Ishikawa (cell line): Measurements from ENCODE around the gene COG4.
A peak's percentile ranks its signal among the peaks of the same experiment; 100 is the strongest.

Experiments
- CEBPB ChIP-seq: IDR thresholded peaks from 2 replicates; pipeline ENCODE4 v1.6.1; 2012
- CREB1 ChIP-seq: IDR thresholded peaks from 2 replicates; pipeline ENCODE4 v1.6.1; 2012; ENCODE audit warnings: low read depth
- EGR1 ChIP-seq: IDR thresholded peaks from 2 replicates; pipeline ENCODE4 v1.6.1; 2012
- EP300 ChIP-seq: IDR thresholded peaks from 2 replicates; pipeline ENCODE4 v1.6.1; 2012; ENCODE audit warnings: borderline replicate concordance
- FOXM1 ChIP-seq: IDR thresholded peaks from 2 replicates; pipeline ENCODE4 v1.6.1; 2012; ENCODE audit warnings: low read depth, borderline replicate concordance
- NFIC ChIP-seq: IDR thresholded peaks from 2 replicates; pipeline ENCODE4 v1.6.1; 2012
- RAD21 ChIP-seq: IDR thresholded peaks from 2 replicates; pipeline ENCODE4 v1.6.1; 2012; ENCODE audit warnings: low read depth
- TAF1 ChIP-seq: IDR thresholded peaks from 2 replicates; pipeline ENCODE4 v1.6.1; 2012; ENCODE audit warnings: low read depth, mild to moderate bottlenecking
- TCF12 ChIP-seq: IDR thresholded peaks from 2 replicates; pipeline ENCODE4 v1.6.1; 2012; ENCODE audit warnings: low read depth
- TEAD4 ChIP-seq: IDR thresholded peaks from 2 replicates; pipeline ENCODE4 v1.6.1; 2012
- YY1 ChIP-seq: IDR thresholded peaks from 2 replicates; pipeline ENCODE4 v1.6.1; 2012; ENCODE audit warnings: low read depth
- ZBTB7A ChIP-seq: IDR thresholded peaks from 2 replicates; pipeline ENCODE4 v1.6.1; 2012; ENCODE audit warnings: low read depth
- TF ChIP-seq, protein P1 (sequence below): IDR thresholded peaks from 2 replicates; pipeline ENCODE4 v1.6.1; 2012
- TF ChIP-seq, protein P2 (sequence below): IDR thresholded peaks from 2 replicates; pipeline ENCODE4 v1.6.1; 2012; ENCODE audit warnings: low read depth, mild to moderate bottlenecking
- TF ChIP-seq, protein P3 (sequence below): IDR thresholded peaks from 2 replicates; pipeline ENCODE4 v1.6.1; 2012

COG4 gene

DNA sequence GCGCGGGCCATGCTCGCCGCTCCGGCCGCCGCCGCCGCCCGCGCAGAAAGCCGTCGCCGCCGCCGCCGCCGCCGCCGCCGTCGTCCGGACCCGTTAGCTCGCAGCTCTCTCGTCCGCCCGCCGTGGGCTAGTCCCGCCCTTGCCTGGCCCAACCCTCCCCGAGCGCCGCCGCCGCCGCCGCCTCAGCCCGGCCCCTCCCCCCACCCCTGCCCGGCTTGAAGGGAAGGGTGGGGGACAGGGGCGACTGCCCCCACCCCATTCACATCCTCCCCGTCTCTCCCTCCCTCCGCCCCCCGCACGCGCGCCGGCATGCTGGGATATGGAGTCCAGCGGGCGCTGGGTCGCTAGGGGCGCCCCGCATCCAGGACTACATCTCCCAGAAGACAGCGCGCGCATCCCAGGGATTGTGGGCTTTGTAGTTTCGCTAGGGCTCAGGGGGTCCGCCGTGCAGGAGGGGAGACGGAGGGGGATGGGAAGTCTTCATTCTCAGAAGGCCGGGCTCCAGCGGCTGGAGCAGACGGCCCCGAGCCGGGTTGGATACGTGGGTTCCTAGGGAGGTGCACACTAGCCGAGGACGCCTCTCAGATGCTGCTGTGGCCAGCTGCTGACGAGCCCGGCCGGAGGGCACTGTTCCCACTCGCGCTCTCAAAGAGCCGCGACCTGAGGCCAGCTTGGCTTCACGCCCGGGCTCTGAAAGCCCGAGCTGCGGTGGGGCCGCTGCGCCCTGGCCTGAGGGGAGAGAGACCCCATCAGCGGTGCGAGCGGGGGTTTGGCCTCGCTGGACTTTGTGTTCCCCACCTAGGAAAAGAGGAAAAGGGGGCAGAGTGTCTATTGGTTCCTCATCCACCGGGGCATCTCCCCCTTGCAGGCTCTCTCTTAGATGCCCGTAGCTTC is 84.1 kb downstream of the COG4 start, which contains the start of gene ST3GAL2:
TSS of gene ST3GAL2 (minus strand) at position 132 of the 894 bp plus-strand sequence. CDS start 40,570 bp downstream, outside the sequence.
- TF ChIP-seq CREB1 (no peak), TEAD4 (peak; percentile 42; the same call in 1 of the 2 replicates), FOXM1 (no peak), TAF1 (peak; percentile 48), CEBPB (no peak), NFIC (peak; percentile 24; the same call in 1 of the 2 replicates), TCF12 (peak; percentile 86), RAD21 (no peak), YY1 (peak; percentile 65; the same call in 1 of the 2 replicates), ZBTB7A (peak; percentile 99), EP300 (no peak), EGR1 (peak; percentile 65; the same call in 1 of the 2 replicates)
- TF ChIP-seq, protein P1, sequence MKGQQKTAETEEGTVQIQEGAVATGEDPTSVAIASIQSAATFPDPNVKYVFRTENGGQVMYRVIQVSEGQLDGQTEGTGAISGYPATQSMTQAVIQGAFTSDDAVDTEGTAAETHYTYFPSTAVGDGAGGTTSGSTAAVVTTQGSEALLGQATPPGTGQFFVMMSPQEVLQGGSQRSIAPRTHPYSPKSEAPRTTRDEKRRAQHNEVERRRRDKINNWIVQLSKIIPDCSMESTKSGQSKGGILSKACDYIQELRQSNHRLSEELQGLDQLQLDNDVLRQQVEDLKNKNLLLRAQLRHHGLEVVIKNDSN = peak; percentile 48; the same call in 1 of the 2 replicates
- TF ChIP-seq, protein P2, sequence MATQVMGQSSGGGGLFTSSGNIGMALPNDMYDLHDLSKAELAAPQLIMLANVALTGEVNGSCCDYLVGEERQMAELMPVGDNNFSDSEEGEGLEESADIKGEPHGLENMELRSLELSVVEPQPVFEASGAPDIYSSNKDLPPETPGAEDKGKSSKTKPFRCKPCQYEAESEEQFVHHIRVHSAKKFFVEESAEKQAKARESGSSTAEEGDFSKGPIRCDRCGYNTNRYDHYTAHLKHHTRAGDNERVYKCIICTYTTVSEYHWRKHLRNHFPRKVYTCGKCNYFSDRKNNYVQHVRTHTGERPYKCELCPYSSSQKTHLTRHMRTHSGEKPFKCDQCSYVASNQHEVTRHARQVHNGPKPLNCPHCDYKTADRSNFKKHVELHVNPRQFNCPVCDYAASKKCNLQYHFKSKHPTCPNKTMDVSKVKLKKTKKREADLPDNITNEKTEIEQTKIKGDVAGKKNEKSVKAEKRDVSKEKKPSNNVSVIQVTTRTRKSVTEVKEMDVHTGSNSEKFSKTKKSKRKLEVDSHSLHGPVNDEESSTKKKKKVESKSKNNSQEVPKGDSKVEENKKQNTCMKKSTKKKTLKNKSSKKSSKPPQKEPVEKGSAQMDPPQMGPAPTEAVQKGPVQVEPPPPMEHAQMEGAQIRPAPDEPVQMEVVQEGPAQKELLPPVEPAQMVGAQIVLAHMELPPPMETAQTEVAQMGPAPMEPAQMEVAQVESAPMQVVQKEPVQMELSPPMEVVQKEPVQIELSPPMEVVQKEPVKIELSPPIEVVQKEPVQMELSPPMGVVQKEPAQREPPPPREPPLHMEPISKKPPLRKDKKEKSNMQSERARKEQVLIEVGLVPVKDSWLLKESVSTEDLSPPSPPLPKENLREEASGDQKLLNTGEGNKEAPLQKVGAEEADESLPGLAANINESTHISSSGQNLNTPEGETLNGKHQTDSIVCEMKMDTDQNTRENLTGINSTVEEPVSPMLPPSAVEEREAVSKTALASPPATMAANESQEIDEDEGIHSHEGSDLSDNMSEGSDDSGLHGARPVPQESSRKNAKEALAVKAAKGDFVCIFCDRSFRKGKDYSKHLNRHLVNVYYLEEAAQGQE = no peak
- TF ChIP-seq, protein P3, sequence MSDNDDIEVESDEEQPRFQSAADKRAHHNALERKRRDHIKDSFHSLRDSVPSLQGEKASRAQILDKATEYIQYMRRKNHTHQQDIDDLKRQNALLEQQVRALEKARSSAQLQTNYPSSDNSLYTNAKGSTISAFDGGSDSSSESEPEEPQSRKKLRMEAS = no peak

DNA sequence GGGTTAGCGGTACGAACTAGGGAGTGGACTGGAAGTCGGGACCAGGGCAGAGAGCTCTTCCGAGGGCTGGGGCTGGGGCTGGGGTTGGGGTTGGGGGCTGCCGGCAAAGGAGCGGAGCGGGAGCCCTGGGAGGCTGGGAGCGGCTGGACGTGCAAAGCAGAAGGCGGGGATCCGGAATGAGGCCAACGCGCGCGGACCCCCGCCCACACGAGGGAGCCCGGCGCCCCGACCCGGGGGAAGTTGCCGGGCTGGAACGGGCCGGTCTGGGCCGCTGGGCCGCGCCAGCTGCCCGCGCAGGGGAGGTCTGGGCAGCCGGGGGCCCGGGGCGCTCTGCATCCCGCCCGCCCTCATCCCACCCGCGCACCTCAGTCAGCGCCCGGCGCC is 84.8 kb downstream of the COG4 start:
- TF ChIP-seq ZBTB7A (no peak), EP300 (no peak), RAD21 (no peak), YY1 (no peak), CEBPB (no peak), CREB1 (no peak), EGR1 (no peak)
- TF ChIP-seq, protein P2 = no peak
- TF ChIP-seq, protein P1 = no peak
- TF ChIP-seq, protein P3 = no peak

DNA sequence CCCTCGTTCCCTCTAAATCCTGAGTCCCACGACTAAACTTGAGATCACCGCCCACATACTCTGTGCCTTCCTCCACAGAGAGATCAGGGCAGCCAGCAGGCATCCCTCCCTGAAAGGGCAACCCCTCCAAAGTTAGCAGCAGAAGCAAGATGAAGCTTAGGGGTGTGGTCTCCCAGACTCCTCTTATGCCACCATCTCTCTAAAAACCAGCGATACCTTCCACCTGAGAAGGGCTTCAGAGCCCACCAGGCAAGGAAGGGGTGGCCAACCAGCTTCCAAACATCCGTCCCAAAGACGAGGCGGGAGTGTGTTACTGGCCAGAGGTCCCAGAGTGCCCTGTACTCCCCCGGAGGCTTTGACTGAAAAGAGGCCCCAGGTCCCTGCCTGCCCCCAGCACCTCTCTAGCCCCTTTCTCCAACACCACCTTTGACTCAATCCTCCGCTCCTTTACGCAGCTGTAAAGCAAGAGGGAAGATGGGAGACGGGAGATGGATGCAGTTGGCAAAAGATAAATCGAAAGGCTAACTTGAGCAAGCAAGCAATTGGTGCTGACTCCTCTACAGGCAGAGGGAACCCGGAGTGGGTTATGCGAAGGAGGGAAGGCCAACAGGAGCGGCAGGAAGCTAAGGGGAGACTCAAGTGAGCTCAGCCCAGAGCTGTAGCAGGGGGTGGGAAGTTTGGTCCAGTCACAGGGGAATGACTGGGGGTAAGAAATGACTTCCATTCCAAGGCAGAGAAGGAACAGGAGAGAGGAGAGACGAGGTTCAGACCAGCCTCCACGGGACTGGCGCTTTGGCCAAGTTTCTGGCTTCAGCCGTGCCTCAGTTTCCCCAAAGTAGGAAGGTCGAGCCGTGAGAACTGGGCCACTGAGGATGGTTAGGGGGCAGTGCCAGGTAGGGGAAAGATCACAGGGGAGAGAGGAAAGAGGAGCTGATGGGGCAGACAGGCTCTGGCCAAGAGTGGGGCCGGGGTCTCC is 85.5 kb downstream of the COG4 start:
- TF ChIP-seq ZBTB7A = peak; percentile 2; the same call in 1 of the 2 replicates
- no peak for TF ChIP-seq TAF1

DNA sequence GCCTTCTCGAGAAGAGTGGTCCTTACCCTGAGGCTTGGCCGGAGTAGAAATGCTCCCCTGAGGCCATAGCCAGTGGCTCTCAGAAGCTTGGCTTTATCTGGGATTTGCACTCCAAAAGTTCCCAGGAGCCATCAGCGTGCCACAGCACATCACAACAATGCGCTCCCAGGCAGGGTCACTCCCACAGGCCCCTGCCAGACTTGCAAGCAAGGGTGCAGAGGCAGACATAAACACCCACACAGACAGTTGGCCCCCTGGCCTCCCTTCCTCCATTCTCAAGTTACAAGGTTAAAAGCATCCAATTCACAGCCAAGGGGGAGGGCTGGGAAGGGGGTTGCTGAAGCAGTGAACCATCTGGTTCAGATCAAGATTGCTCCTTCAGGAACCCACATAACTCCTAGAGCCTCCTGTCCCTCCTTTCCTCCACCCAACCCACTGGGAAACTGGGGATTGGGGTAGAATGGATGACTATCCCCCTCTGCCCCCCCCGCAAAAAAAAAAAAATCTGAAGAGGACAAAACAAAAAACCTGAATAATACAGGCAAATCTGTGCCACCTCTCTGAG is 86.3 kb downstream of the COG4 start:
- 0 out of 2 replicates have a peak, but pooled peaks have one; percentile 24 for TF ChIP-seq ZBTB7A
- no peak for TF ChIP-seq CEBPB
- no peak for TF ChIP-seq TEAD4
- TF ChIP-seq, protein P2 = no peak
- TF ChIP-seq, protein P3 = 0 out of 2 replicates have a peak, but pooled peaks have one; percentile 18
- peak; percentile 32; the same call in 1 of the 2 replicates for TF ChIP-seq TCF12
- TF ChIP-seq YY1 = no peak
- no peak for TF ChIP-seq NFIC
- TF ChIP-seq FOXM1 = no peak
- TF ChIP-seq CREB1 = no peak
- no peak for TF ChIP-seq EP300
- TF ChIP-seq, protein P1 = no peak
- peak; percentile 80 for TF ChIP-seq EGR1
- TF ChIP-seq RAD21 = no peak
